MM.1S (cell line): ENCODE data around the gene SARS1.

Experiments
- DNase-seq: peaks from one replicate; pipeline ENCODE4 v3.0.0-alpha.2; 2015
- H2AFZ ChIP-seq: fragments of 300-600 bp; sonication (generic); 2 replicates; pipeline ENCODE4 v1.6.0; 2016; ENCODE audit warnings: antibody characterized with exemption, low read length
- H3F3A ChIP-seq: fragments of 300-600 bp; sonication (generic); 2 replicates; pipeline ENCODE4 v1.6.1; 2016; ENCODE audit warnings: mild to moderate bottlenecking, antibody characterized with exemption, low read length, moderate library complexity, mixed read lengths; ENCODE audit not compliant: insufficient read depth
- H3K27ac ChIP-seq: fragments of 300-600 bp; sonication (generic); 2 replicates; pipeline ENCODE4 v1.5.1; 2016; ENCODE audit warnings: mild to moderate bottlenecking, low read length
- H3K27me3 ChIP-seq: fragments of 300-600 bp; sonication (generic); replicated peaks from 2 replicates; pipeline ENCODE4 v1.6.0; 2016; ENCODE audit warnings: low read length; ENCODE audit not compliant: insufficient read depth
- H3K36me3 ChIP-seq: fragments of 300-600 bp; sonication (generic); replicated peaks from 2 replicates; pipeline ENCODE4 v1.6.1; 2016; ENCODE audit warnings: mild to moderate bottlenecking, low read length, mixed read lengths; ENCODE audit not compliant: insufficient read depth
- H3K4me1 ChIP-seq: fragments of 300-600 bp; sonication (generic); 2 replicates; pipeline ENCODE4 v1.6.1; 2016; ENCODE audit warnings: low read length, mixed read lengths
- H3K4me2 ChIP-seq: fragments of 300-600 bp; sonication (generic); 2 replicates; pipeline ENCODE4 v1.6.0; 2016; ENCODE audit warnings: low read depth, low read length
- H3K4me3 ChIP-seq: fragments of 300-600 bp; sonication (generic); 2 replicates; pipeline ENCODE4 v1.5.1; 2016; ENCODE audit warnings: low read length, mixed read lengths
- H3K79me2 ChIP-seq: fragments of 300-600 bp; sonication (generic); 2 replicates; pipeline ENCODE4 v1.6.1; 2016; ENCODE audit warnings: mixed run types, low read length, mixed read lengths
- H3K9ac ChIP-seq: fragments of 300-600 bp; sonication (generic); 2 replicates; pipeline ENCODE4 v1.6.1; 2016; ENCODE audit warnings: low read length, mixed read lengths
- H3K9me2 ChIP-seq: fragments of 300-600 bp; sonication (generic); replicated peaks from 2 replicates; pipeline ENCODE4 v1.6.1; 2016; ENCODE audit warnings: mild to moderate bottlenecking, low read length, mixed read lengths; ENCODE audit not compliant: insufficient read depth
- H3K9me3 ChIP-seq: fragments of 300-600 bp; sonication (generic); replicated peaks from 2 replicates; pipeline ENCODE4 v1.6.1; 2016; ENCODE audit warnings: mild to moderate bottlenecking, low read length, mixed read lengths; ENCODE audit not compliant: insufficient read depth
- H4K20me1 ChIP-seq: fragments of 300-600 bp; sonication (generic); 2 replicates; pipeline ENCODE4 v1.6.1; 2016; ENCODE audit warnings: mild to moderate bottlenecking, low read length, moderate library complexity, mixed read lengths; ENCODE audit not compliant: insufficient read depth
- CTCF ChIP-seq: fragments of 300-600 bp; sonication (generic); IDR thresholded peaks from 2 replicates; pipeline ENCODE4 v1.5.1; 2016; ENCODE audit warnings: antibody characterized with exemption, low read length, mixed read lengths
- EZH2 ChIP-seq: fragments of 300-600 bp; sonication (generic); optimal IDR thresholded peaks from 2 replicates; pipeline ENCODE3; 2017; ENCODE audit warnings: low read depth, mild to moderate bottlenecking, antibody characterized with exemption, low read length, mixed read lengths
- EZH2phosphoT487 ChIP-seq: fragments of 300-600 bp; sonication (generic); IDR thresholded peaks from 2 replicates; pipeline ENCODE4 v1.6.1; 2018; ENCODE audit warnings: antibody characterized with exemption, low read length

Gene SARS1

GRCh38 chr1:109225711-109226445 lies 12.2 kb downstream of the SARS1 start:
- Histone ChIP-seq H2AFZ (no peak overlapping the region), H3K4me1 (no peaks in the 10 kb centered on the region), H3K4me3 (no peak overlapping the region), H4K20me1 (no peaks in the 10 kb centered on the region), H3F3A (no peaks in the 10 kb centered on the region), H3K27ac (no peak overlapping the region), H3K9me2 (no peaks in the 10 kb centered on the region), H3K27me3 (no peaks in the 10 kb centered on the region), H3K79me2 (peaks cover 28% of the 10 kb centered on the region), H3K4me2 (no peak overlapping the region), H3K9ac (no peak overlapping the region), H3K36me3 (no peaks in the 10 kb centered on the region; the same call in 1 of the 2 replicates), H3K9me3 (no peaks in the 10 kb centered on the region)
- no peak for TF ChIP-seq CTCF
- no peak for TF ChIP-seq EZH2
- TF ChIP-seq EZH2phosphoT487 = no peak
- no peak for DNase-seq

- no peaks in the 10 kb centered on the region for H3K9me2 ChIP-seq
- H3K4me2 ChIP-seq = no peak overlapping the region
- H2AFZ ChIP-seq = no peak overlapping the region
- H4K20me1 ChIP-seq = no peaks in the 10 kb centered on the region
- no peak for DNase-seq
- H3K9ac ChIP-seq = no peak overlapping the region
- H3K27me3 ChIP-seq = no peaks in the 10 kb centered on the region
- no peaks in the 10 kb centered on the region; the same call in 1 of the 2 replicates for H3K36me3 ChIP-seq
- H3K27ac ChIP-seq = no peak overlapping the region
- no peaks in the 10 kb centered on the region for H3F3A ChIP-seq
- H3K4me3 ChIP-seq = no peak overlapping the region
- no peaks in the 10 kb centered on the region for H3K9me3 ChIP-seq
- peaks cover 12% of the 10 kb centered on the region for H3K79me2 ChIP-seq
- TF ChIP-seq EZH2phosphoT487 (no peak), EZH2 (no peak), CTCF (no peak)
- no peaks in the 10 kb centered on the region for H3K4me1 ChIP-seq
Measured at GRCh38 chr1:109228167-109228566, 14.4 kb downstream of the SARS1 start.

GRCh38 chr1:109229531-109230127 lies 15.9 kb downstream of the SARS1 start:
- Histone ChIP-seq H3K79me2 (peaks cover 11% of the 10 kb centered on the region), H3K4me1 (no peaks in the 10 kb centered on the region), H3K9ac (no peak overlapping the region), H3K4me2 (no peak overlapping the region), H3K27ac (no peak overlapping the region), H3K9me3 (no peaks in the 10 kb centered on the region), H3F3A (no peaks in the 10 kb centered on the region), H4K20me1 (no peaks in the 10 kb centered on the region), H3K9me2 (no peaks in the 10 kb centered on the region), H3K36me3 (no peaks in the 10 kb centered on the region; the same call in 1 of the 2 replicates), H2AFZ (no peak overlapping the region), H3K27me3 (no peaks in the 10 kb centered on the region), H3K4me3 (no peak overlapping the region)
- no peak for DNase-seq
- TF ChIP-seq EZH2phosphoT487 (no peak), CTCF (no peak), EZH2 (no peak)
